IPS DF 19.7 (cell line): ENCODE results near the gene WEE1.
"Not testable (repeated sequence)": the region's sequence is repeated elsewhere in the genome, so short reads cannot be mapped to it uniquely, and the experiment has no call there.

Experiments
- DNase-seq: peaks from one replicate; pipeline ENCODE4 v3.0.0-alpha.2; 2013; ENCODE audit warnings: low read depth, low spot score

Gene WEE1

GRCh38 chr11:9573052-9573774 is at the start of gene WEE1:
WEE1 (plus strand) TSS chr11:9573670; CDS start chr11:9573934, 264 bp downstream.
- DNase-seq: peak; percentile 91

GRCh38 chr11:9524001-9524400 is 49.5 kb upstream of the WEE1 start:
- no peak for DNase-seq

DNA sequence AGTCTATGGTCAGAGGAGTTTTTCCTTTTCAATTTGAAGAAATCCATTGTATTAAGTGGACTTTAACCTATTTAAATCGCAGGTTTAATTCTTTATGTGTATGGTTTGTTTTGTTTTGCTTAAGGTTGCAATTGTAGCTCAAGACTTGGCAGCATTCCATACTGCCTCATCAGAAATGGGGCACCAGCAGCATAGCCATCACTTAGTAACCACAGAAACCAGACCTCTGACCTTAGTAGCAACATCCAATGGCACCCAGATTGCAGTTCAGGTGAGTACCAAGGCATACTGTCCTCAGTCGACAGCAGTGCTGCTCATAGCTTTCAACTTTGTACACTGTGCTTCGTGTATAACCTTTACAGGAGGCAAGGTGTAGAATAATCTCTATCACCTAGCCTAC is 48.4 kb upstream of the WEE1 start:
- DNase-seq: no peak

DNA sequence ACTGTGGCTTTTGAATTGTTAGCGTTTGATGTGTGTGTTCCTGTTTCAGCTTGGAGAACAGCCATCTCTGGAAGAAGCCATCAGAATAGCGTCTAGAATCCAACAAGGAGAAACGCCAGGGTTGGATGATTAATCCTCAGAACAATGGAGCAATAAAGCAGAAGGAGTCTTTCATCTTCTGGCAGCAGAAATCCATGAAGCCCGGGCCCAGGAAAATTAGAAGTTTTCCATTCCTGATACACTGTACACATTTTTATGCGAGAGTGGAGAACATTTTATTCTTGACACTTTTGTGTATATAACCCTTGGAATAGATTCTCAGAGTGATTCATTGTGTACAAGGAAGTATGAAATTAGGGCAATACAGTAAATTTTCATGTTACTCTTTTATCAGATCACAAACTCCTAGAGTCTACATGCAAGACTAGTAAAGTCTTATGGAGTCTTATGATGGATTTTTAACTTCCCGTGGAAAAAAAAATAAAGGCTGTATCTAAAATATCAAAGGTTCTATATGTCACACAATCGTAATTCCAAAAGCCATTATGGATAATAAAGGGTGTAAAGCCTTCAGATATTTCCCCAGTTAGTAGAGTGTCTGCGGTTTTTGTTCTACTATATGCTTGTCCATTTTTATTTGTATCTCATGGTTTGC is 45.9 kb upstream of the WEE1 start:
- DNase-seq: no peak

GRCh38 chr11:9528136-9528501 is 45.4 kb upstream of the WEE1 start:
- DNase-seq: no peak

GRCh38 chr11:9528573-9529333 is 44.7 kb upstream of the WEE1 start:
- DNase-seq: no peak

GRCh38 chr11:9529334-9529650 is 44.2 kb upstream of the WEE1 start:
- DNase-seq: no peak

- DNase-seq: no peak
Observed at GRCh38 chr11:9530020-9530621, 43.3 kb upstream of the WEE1 start.

- DNase-seq: no peak
Observed at GRCh38 chr11:9530901-9531625, 42.4 kb upstream of the WEE1 start.

GRCh38 chr11:9533058-9533457 is 40.4 kb upstream of the WEE1 start:
- no peak for DNase-seq

- DNase-seq: no peak
Observed at GRCh38 chr11:9533736-9534473, 39.6 kb upstream of the WEE1 start.

- peak; percentile 42 for DNase-seq
Observed at GRCh38 chr11:9535189-9535781, 38.2 kb upstream of the WEE1 start.

DNA sequence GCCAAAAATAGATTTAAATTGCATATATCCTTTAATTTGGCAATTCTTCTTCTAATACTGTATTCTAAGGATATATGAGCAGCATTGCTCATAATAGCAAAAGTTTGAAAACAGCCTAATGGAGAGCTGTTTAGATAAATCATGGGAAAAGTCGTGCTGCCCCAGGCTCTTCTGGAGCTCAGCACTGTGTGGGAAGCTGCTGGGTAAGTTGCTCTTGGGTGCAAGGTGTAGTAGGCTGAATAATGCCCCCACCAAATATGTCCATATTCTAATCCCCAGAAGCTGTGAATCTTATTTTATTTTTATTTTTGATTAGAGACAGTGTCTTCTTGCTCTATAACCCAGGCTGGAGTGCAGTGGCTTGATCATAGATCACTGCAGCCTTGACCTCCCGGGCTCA is 34.9 kb upstream of the WEE1 start:
- no peak for DNase-seq

- DNase-seq: not testable (repeated sequence)
Observed at GRCh38 chr11:9549216-9549615, 24.3 kb upstream of the WEE1 start.

DNA sequence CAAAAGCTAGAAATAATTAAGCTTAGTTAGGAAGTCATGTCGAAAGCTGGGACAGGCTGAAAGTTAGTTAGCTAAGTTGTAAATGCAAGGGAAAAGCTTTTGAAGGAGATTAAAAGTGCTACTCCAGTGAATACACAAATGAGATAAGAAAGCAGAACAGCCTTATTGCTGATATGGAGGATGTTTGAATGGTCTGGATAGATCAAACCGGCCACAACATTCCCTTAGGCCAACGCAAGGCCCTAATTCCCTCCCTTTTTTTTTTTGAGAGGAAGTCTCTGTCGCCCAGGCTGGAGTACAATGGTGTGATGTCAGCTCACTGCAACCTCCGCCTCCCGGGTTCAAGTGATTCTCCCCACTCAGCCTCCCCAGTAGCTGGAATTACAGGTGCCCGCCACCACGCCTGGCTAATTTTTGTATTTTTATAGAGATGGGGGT is 23.3 kb upstream of the WEE1 start:
- DNase-seq: no peak

GRCh38 chr11:9561279-9561982 is 12.0 kb upstream of the WEE1 start:
- DNase-seq: no peak

DNA sequence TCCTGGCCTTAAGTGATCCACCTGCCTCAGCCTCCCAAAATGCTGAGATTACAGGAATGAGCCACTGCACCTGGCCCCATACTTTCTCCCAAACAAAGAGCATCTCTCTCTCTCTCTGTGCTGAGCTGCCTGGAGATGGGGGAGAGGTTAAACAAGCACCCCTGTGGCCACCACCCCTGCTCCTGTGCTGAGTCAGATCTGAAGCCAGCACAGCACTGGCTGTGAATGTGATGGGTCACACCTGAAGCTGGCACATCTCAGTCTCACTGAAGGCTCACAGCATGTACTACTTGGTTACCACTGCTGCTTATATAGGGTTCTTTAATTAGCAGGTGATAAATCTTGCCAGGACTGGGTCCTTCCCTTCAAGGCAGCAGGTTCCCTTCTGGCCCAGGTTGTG is 10.8 kb upstream of the WEE1 start:
- DNase-seq: no peak

DNA sequence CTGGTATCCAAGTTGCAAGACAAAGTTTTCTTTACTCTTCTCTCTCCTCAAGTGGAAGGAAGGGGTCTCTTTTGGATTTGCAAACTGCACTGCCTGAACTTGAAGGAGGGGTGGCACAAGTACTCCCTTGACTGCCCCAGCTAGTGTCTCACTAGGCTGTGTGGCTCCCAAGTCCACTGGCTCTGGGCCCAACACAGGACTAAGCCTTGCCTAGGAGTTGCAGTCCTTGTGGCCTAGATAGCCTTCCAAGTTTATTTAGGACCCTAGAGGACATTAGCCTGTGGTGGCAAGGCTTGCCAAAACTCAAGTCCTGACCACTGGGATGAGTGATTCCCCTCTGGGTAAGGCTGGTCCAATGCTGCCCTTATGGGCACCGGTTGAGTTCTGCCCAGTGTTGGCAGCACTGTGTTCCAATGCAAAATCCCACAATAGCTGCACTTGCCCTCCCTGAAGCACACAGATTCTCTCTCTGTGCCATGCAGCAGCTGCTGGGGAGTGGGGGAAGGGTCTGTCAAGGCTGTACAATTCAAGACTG is 10.2 kb upstream of the WEE1 start:
- DNase-seq: no peak

DNA sequence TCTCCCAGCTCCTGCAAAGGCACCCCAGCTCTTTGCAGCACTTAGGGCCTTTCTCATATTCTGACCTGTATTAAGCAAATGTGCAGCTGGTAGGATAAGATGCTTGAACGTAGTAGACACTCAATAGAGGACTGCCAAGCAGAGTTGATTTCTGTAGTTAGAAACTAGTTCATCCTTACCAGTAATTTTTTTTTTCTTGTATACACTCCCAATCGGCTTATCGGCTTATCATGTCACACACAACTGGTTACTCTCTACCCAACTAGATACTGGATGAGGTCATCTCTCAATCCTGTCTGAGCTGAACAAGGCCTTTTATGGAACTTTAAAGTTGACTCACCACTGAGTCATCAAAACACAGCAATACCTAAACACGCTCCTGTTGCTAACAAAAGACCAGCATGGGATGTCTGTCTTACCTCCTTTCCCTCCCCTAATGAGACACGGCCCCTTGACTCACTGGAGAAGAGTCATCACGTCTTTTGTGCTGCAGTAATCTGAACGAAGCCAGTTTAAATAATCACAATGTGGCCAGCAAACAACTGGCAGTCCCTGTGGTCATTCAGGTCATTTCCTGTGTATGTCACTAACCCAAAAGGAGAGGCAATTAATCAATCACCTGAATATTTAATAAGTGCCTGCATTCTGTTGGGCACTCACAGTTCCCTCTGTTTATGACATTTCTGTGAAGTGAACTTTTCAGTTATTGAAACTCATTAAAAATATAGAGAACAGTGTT is 7.5 kb upstream of the WEE1 start:
- peak; percentile 98 for DNase-seq
